Ishikawa (cell line): ENCODE results near the gene CEMIP.

ENCODE experiments used
- EGR1 ChIP-seq: IDR thresholded peaks from 2 replicates; pipeline ENCODE4 v1.6.1; 2012
- EP300 ChIP-seq: IDR thresholded peaks from 2 replicates; pipeline ENCODE4 v1.6.1; 2012; ENCODE audit warnings: borderline replicate concordance
- FOXM1 ChIP-seq: IDR thresholded peaks from 2 replicates; pipeline ENCODE4 v1.6.1; 2012; ENCODE audit warnings: low read depth, borderline replicate concordance
- MAX ChIP-seq: IDR thresholded peaks from 2 replicates; pipeline ENCODE4 v1.6.1; 2012
- NFIC ChIP-seq: IDR thresholded peaks from 2 replicates; pipeline ENCODE4 v1.6.1; 2012
- RAD21 ChIP-seq: IDR thresholded peaks from 2 replicates; pipeline ENCODE4 v1.6.1; 2012; ENCODE audit warnings: low read depth
- REST ChIP-seq: IDR thresholded peaks from 2 replicates; pipeline ENCODE4 v1.6.1; 2012; ENCODE audit warnings: low read depth, mild to moderate bottlenecking
- TF ChIP-seq, protein P1 (sequence below): IDR thresholded peaks from 2 replicates; pipeline ENCODE4 v1.6.1; 2012

DNA sequence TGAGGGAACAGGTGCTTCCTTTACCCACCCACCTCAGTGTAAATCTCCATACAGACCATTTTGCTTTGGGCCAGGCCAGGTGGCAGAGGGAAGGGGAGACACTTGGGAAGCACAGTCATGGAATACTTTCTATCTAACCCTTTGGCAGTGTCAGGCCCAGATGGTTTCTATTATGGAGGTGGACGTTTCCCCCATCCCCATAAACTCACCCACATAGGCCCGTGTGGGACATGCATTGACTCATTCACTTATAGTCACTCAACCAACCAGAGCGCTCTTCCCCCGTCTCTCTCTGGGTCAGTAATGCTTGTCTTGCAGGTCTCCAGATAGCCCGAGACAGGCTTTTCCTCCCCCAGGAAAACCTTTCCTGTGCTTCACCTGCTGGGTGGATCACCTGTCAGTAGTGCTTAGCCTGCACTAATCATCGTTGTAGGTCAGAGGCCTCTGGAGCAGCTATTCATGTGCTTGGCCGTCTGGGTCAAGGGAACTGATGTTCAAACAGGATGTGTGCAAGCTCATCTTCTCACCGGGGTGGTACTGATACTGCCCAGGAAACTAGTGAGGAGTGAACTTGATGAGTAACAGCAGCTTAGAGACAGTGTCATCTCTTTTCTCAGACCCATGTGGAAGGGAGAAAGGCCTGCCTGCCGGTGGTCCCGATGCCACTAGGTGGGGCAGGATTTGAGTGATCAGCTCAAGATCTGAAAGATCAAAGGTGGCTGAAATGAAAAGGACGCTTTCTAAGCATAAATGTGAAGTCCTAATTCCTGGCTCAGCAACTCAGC lies 67.1 kb downstream of the CEMIP start:
- TF ChIP-seq MAX (no peak), EP300 (no peak), REST (no peak), RAD21 (no peak), NFIC (no peak), EGR1 (no peak), FOXM1 (no peak)
- TF ChIP-seq, protein P1, sequence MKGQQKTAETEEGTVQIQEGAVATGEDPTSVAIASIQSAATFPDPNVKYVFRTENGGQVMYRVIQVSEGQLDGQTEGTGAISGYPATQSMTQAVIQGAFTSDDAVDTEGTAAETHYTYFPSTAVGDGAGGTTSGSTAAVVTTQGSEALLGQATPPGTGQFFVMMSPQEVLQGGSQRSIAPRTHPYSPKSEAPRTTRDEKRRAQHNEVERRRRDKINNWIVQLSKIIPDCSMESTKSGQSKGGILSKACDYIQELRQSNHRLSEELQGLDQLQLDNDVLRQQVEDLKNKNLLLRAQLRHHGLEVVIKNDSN = no peak
